ENCODE measurements around the gene R3HDM4.

Gene R3HDM4

DNA sequence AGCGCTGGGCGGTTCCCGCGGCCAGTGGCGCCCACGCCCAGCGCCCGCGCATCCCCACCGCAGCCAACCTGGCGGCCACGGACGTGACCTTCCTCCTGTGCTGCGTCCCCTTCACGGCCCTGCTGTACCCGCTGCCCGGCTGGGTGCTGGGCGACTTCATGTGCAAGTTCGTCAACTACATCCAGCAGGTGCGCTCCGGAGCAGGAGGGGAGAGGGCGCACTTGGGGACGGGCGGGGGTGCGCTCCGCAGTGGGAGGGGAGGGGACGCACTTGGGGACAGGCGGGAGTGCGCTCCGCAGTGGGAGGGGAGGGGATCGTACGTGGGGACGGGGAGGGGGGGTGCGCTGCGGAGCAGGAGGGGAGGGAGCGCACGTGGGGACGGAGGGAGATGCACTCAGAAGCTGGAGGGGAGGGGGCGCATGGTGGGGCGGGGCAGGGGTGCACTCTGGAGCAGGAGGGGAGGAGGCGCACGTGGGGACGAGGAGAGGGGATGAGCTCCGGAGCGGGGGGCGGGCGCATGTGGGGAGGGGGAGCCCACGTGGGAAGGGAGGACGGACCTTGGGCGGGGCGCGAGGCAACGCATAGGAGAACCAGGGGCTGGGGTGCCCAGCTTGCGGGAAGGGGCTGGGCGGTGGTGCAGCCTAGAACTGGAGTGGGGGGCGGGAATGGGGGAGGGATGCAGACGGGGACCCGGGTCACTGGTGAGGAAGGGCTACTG lies 5.6 kb upstream of the R3HDM4 start:
- Mint-ChIP-seq H3K36me3 (no peaks in the 10 kb centered on the region), H3K9me3 (no peaks in the 10 kb centered on the region), H3K4me1 (peaks cover 18 to 40% of the 10 kb centered on the region in 2 donors), H3K27ac (no peak overlapping the region), H3K4me3 (peak overlapping the region; percentile 61 to 76), H3K27me3 (peaks cover 0 to 29% of the 10 kb centered on the region in 2 donors)
- DNase-seq, result no peak
- ATAC-seq (replicated peaks), result no peak

DNA sequence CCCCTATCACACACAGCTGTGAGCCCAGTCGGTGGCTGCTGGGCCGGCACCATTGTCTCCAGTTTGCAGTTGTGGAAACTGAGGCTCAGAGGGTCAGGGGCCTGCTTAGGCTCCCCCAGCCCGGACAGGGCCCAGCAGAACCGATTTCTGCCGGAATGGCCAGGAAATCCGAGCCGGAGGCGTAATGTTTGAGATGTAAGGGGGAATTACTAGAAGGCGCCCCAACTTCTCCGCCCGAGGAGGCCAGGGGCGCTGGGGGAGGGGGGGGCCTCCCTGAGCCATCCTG lies 5.1 kb upstream of the R3HDM4 start:
- Mint-ChIP-seq H3K9me3 (no peaks in the 10 kb centered on the region), H3K36me3 (no peaks in the 10 kb centered on the region), H3K27ac (peak overlapping the region; percentile 37), H3K27me3 (peaks cover 0 to 29% of the 10 kb centered on the region in 2 donors), H3K4me1 (peaks cover 15 to 36% of the 10 kb centered on the region in 2 donors), H3K4me3 (peak overlapping the region; percentile 56 to 78)
- DNase-seq, result no peak
- no peak for ATAC-seq (replicated peaks)

DNA sequence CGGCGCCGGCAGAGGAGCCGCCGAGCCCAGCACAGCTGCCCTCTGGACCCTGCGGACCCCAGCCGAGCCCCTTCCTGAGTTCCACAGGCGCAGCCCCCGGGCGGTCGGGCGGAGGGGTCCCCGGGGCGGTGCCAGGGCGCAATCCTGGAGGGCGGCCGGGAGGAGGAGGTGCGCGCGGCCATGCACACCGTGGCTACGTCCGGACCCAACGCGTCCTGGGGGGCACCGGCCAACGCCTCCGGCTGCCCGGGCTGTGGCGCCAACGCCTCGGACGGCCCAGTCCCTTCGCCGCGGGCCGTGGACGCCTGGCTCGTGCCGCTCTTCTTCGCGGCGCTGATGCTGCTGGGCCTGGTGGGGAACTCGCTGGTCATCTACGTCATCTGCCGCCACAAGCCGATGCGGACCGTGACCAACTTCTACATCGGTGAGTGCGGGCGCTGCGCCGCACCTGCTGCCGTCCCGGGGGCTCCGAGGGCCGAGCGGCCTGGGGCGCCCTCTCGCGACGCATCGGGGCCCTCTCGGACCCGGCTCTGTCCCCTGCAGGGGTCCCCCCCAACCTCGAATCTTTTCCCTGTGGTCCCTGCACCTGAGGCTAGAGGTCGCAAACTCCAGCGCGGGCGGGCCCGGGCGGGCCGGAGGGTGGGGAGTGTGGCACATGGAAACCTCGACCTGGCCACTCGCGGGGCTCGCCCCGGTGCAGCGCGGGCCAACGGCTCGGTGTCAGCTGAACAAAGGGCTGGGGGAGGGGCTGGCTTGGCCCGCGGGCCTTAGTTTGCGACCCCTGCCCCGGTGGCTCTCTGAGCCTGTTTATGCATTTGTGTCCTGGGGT lies 4.5 kb upstream of the R3HDM4 start, which contains the start of gene KISS1R:
KISS1R (plus strand) TSS at position 11 of the 829 bp plus-strand sequence; CDS start at position 181, 170 bp downstream.
- peaks cover 0 to 29% of the 10 kb centered on the region in 2 donors for H3K27me3 Mint-ChIP-seq
- no peaks in the 10 kb centered on the region for H3K36me3 Mint-ChIP-seq
- peak within 1 kb of the TSS; percentile 56 to 78 for H3K4me3 Mint-ChIP-seq
- peak within 1 kb of the TSS; percentile 37 for H3K27ac Mint-ChIP-seq
- ATAC-seq (replicated peaks), result peak; percentile 17 to 31
- peak; percentile 58 for DNase-seq
- no peaks in the 10 kb centered on the region for H3K9me3 Mint-ChIP-seq
- H3K4me1 Mint-ChIP-seq, result peaks cover 15 to 35% of the 10 kb centered on the region in 2 donors

DNA sequence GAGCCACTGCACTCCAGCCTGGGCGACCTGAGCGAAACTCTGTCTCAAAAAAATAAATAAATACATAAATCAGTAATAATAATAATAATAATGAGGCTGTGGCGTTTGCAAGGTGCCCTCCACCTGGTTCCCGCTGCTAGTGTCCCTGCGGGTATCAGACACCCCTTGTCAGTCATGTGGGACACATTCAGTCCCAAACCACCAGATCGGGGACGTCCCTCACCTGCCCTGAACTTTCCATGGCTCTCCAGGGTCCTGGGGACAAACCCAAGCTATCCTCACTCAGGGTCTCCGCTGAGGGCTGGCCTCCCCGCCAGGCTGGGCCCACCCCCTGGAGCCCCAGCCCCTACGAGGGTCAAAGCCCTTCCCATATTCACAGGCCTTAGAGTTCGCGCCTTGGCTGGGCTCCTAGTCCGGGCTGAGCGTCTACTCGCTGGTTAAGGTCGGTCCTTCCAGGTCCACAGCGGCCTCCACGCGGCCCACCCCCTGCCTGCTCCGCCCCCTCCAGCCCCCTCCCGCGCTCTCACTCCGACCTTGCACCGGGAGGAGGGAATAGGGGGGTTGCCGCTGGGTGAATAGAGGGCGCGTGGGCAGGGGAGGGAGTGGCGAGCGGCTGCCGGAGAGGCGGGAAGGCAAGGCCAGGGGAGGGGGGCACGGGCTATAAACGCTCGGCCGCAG lies 3.8 kb upstream of the R3HDM4 start:
- Mint-ChIP-seq H3K36me3 (no peaks in the 10 kb centered on the region), H3K27ac (peak overlapping the region; percentile 5), H3K9me3 (no peaks in the 10 kb centered on the region), H3K4me3 (peak overlapping the region; percentile 39 to 48), H3K27me3 (peaks cover 0 to 29% of the 10 kb centered on the region in 2 donors), H3K4me1 (peaks cover 15 to 29% of the 10 kb centered on the region in 2 donors)
- DNase-seq, result no peak
- ATAC-seq (replicated peaks), result no peak

DNA sequence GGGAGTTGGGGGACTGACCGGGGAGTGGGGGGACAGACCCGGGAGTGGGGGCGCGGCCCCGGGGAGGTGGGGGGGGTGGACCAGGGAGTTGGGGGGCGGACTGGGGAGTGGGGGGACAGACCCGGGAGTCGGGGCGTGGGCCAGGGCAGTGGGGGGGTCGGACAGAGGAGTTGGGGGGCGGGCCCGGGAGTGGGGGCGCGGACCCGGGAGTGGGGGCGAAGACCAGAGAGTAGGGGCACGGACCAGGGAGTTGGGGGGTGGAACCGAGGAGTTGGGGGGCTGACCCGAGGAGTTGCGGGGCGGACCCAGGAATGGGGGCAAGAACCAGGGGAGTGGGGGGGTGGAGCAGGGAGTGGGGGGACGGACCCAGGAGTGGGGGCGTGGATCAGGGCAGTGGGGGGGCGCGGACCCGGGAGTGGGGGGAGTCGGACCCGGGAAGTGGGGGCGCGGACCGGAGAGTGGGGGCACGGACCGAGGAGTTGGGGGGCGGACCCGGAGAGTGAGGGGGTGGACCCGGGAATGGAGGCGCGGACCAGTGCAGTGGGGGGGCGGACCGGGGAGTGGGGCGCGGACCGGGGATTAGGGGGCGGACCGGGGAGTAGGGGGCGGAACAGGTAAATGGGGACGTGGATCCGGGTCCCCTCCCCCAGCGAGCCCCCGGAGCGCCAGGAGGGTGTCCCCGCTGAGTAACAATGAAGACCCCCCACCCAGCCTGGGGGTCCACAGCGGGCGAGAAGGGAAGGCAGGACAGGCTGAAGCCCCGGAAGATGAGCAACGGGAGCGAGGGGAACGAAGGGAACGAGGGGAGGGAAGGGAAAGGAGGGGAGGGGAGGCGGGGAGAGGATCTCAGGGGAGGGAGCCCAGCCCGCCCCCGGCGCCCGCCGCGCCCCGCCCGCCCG lies 589 bp downstream of the R3HDM4 start:
- ATAC-seq (replicated peaks) (no peak), DNase-seq (no peak)
- Mint-ChIP-seq H3K4me3 (peak overlapping the region; percentile 91 to 92), H3K27ac (peak overlapping the region; percentile 97), H3K4me1 (peaks cover 16 to 40% of the 10 kb centered on the region in 2 donors), H3K27me3 (peaks cover 0 to 12% of the 10 kb centered on the region in 2 donors), H3K36me3 (peaks cover 3 to 14% of the 10 kb centered on the region in 2 donors), H3K9me3 (no peaks in the 10 kb centered on the region)

DNA sequence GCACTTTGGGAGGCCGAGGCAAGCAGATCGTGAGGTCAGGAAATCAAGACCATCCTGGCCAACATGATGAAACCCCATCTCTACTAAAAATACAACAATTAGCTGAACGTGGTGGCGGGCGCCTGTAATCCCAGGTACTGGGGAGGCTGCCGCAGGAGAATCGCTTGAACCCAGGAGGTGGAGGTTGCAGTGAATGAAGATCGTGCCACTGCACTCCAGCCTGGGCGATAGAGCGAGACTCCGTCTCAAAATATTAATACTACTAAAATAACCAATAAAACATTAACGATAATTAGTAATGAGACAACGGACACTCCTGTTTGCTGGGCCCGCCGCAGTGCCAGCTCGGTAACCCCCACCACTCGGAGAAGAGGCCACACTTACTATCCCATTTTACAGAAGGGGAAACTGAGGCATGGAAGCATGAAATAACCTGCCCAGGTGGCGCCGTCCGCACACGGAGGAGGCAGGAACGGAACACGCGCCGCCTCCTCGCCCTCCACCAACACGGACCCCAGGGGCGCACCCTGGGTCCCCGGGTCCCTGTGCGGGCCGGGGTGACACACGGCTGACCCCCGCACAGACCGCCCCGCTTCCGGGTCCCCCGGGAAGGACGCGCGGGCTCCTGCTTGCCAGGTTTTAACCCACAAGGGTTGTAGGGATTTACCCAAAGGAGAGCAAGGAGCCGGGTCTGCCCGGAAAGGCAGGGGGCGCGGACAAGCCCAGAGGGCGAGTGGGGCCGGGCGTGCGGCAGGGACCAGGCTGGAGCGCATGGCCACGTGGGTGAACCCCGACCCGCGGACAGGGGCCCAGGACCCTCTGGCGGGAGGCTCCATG lies 1.6 kb downstream of the R3HDM4 start:
- Mint-ChIP-seq H3K36me3 (peaks cover 5 to 16% of the 10 kb centered on the region in 2 donors), H3K4me1 (peaks cover 25 to 50% of the 10 kb centered on the region in 2 donors), H3K27ac (peak overlapping the region; percentile 31), H3K9me3 (no peaks in the 10 kb centered on the region), H3K27me3 (peaks cover 0 to 6% of the 10 kb centered on the region in 2 donors), H3K4me3 (peak overlapping the region; percentile 68 to 69)
- ATAC-seq (replicated peaks) (no peak), DNase-seq (no peak)

DNA sequence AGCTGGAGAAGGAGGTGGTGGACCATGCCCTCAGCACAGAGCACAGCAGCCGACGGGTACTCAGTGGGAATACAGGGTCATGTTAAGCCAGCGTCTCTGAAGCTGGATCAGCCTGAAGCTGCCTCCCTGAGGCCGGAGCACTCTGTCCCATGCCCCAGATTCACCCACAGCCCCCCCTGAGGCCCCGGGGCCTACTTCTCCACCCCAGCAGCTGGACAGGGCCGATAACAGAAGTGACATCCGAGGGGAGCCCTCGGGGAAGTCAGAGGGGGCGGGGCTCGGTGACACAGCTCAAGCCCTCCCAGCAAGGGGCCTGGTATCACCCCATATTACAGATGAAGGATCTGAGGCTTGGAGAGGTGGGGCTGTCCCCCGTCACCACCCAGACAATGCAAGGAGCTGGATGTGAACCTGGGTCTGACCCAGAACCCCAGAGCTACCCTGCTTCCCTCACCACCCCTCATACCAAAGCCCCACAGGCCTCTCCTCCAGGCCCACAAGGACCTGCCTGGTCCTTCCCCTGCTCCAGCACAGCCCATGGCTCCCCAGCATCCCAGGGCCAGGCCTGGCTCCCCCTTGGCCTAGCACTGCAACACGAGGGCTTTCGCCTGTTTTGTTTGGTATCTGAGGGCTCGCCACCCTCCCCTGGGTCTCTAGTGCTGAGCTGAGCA lies 5.7 kb downstream of the R3HDM4 start:
- ATAC-seq (replicated peaks) (peak; percentile 58 to 63), DNase-seq (peak; percentile 63)
- Mint-ChIP-seq H3K27me3 (no peaks in the 10 kb centered on the region), H3K4me1 (peaks cover 31 to 60% of the 10 kb centered on the region in 2 donors), H3K4me3 (peak overlapping the region; percentile 25 to 29), H3K36me3 (peaks cover 11 to 29% of the 10 kb centered on the region in 2 donors), H3K27ac (peak overlapping the region; percentile 99), H3K9me3 (no peaks in the 10 kb centered on the region)

DNA sequence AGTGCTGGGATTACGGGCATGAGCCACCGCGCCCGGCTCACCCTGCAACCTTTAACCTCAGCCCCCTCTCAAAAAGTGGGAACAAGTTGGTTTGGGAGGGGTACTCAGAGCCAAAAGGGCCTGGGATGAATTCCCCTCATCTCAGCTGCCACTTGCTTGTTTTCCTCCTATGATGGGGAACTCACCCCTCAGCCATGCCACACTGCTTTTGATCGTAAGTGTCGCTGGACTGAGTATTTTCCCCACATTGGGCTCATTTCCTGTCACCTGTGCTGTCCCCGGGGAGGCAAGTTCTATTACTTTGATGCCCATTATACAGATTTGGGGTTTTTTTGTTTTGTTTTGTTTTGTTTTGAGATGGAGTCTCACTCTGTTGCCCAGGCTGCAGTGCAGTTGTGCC lies 6.5 kb downstream of the R3HDM4 start:
- H3K4me3 Mint-ChIP-seq, result peak overlapping the region; percentile 29 to 43
- DNase-seq (no peak), ATAC-seq (replicated peaks) (peak; percentile 5 to 15)
- H3K4me1 Mint-ChIP-seq, result peaks cover 31 to 60% of the 10 kb centered on the region in 2 donors
- no peaks in the 10 kb centered on the region for H3K9me3 Mint-ChIP-seq
- no peaks in the 10 kb centered on the region for H3K27me3 Mint-ChIP-seq
- peak overlapping the region; percentile 99 for H3K27ac Mint-ChIP-seq
- H3K36me3 Mint-ChIP-seq, result peaks cover 11 to 32% of the 10 kb centered on the region in 2 donors

DNA sequence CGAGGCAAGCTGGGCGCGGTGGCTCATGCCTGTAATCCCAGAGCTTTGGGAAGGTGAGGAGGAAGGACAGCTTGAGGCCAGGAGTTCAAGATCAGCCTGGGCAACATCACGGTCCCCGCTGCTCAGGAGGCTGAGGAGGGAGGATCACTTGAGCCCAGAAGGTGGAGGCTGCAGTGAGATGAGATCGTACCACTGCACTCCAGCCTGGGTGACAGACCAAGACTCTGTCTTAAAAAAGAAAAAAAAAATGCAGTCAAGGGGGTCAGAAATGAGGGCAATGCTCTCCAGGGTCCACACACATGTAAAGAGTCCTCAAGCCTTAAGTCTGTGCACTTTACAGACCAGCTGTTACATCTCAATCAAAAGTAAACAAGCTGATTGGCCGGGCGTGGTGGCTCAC lies 8.5 kb downstream of the R3HDM4 start:
- peaks cover 14 to 39% of the 10 kb centered on the region in 2 donors for H3K36me3 Mint-ChIP-seq
- no peak for ATAC-seq (replicated peaks)
- no peaks in the 10 kb centered on the region for H3K9me3 Mint-ChIP-seq
- no peak overlapping the region for H3K4me3 Mint-ChIP-seq
- H3K27me3 Mint-ChIP-seq, result no peaks in the 10 kb centered on the region
- H3K4me1 Mint-ChIP-seq, result peaks cover 32 to 55% of the 10 kb centered on the region in 2 donors
- H3K27ac Mint-ChIP-seq, result no peak overlapping the region
- no peak for DNase-seq

DNA sequence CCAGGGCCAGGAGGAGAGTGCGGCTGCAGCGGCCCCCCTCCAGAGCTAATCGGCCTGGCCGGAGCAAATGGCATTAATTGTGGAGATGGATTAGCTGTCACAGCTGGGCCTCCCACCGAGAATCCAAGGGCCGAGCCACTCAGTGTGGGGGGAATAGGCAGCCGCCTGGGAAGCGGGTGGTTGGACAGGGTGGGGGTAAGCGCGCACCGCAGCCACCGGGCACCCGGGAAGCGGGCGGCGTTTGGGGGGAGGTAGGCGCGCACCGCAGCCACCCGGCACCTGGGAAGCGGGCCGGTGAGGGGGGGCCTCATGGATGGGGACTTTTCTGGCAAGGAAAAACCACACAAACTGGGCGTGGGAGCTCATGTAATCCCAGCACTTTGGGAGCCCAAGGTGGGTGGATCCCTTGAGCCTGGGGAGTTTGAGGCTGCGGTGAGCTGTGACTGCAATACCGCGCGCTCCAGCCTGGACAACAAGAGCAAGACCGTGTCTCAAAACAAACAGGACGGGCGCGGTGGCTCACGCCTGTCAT lies 9.7 kb downstream of the R3HDM4 start:
- DNase-seq (no peak), ATAC-seq (replicated peaks) (no peak)
- Mint-ChIP-seq H3K27me3 (no peaks in the 10 kb centered on the region), H3K9me3 (no peaks in the 10 kb centered on the region), H3K4me3 (no peak overlapping the region), H3K36me3 (peaks cover 16 to 39% of the 10 kb centered on the region in 2 donors), H3K4me1 (peaks cover 24 to 43% of the 10 kb centered on the region in 2 donors), H3K27ac (no peak overlapping the region)

DNA sequence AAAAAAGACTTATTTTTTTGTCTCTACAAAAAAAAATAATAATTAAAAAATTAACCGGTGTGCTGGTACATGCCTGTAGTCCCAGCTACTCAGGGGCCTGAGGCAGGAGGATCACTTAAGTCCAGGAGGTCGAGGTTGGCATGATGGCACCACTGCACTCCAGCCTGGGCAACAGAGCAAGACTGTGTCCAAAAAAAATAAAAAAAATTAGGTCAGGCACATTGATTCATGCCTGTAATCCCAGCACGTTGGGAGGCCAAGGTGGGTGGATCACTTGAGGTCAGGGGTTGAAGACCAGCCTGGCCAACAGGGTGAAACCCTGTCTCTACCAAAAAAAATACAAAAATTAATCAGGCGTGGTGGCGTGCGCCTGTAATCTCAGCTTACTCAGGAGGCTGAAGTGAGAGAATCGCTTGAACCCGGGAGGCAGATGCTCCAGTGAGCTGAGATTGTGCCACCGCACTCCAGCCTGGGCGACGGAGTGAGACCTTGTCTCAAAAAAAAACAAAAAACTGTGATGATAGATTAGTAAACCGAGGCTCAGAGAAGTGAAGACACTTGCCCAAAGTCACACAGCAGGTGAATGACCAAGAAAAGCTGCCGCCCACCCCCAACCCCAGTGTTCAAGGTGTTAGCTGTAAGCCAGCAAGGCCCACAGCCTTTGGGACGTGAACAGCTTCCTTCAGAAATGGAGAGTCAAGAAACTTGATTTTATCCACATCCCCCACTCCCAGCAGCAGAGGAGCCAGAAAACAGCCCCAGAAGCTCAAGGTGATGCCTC lies 10.4 kb downstream of the R3HDM4 start:
- Mint-ChIP-seq H3K9me3 (no peaks in the 10 kb centered on the region), H3K4me3 (no peak overlapping the region), H3K27me3 (no peaks in the 10 kb centered on the region), H3K4me1 (peaks cover 23 to 36% of the 10 kb centered on the region in 2 donors), H3K36me3 (peaks cover 19 to 42% of the 10 kb centered on the region in 2 donors), H3K27ac (no peak overlapping the region)
- DNase-seq, result no peak
- ATAC-seq (replicated peaks), result no peak

DNA sequence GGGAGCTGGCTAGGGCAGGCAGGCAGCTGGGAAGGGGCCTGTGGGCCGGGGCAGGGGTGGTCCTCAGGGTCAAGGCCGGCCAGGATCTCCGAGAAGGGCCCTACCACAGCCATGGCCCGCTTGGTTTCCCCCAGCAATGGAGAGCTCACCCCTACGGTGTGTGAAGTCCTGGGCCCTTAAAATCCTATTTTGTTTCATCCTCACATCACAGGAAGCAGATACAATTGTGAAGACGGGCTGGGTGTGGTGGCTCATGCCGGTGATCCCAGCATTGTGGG lies 11.0 kb downstream of the R3HDM4 start:
- H3K27ac Mint-ChIP-seq, result peak overlapping the region; percentile 31
- H3K4me3 Mint-ChIP-seq, result no peak overlapping the region
- no peaks in the 10 kb centered on the region for H3K27me3 Mint-ChIP-seq
- DNase-seq, result no peak
- ATAC-seq (replicated peaks), result no peak
- peaks cover 23 to 41% of the 10 kb centered on the region in 2 donors for H3K36me3 Mint-ChIP-seq
- peaks cover 17 to 30% of the 10 kb centered on the region in 2 donors for H3K4me1 Mint-ChIP-seq
- no peaks in the 10 kb centered on the region for H3K9me3 Mint-ChIP-seq
